GM12801 (cell line): ENCODE results near the gene CHAF1B.

Experiments used
- CTCF ChIP-seq: IDR thresholded peaks from one replicate; pipeline ENCODE4 v1.5.1; 2011; ENCODE audit warnings: control low read depth; ENCODE audit not compliant: insufficient read length; ENCODE audit errors: extremely low read depth

CHAF1B gene

GRCh38 chr21:36385233-36386030, at the start of gene CHAF1B:
Gene CHAF1B (plus strand): TSS chr21:36385392. CDS start chr21:36386137, 745 bp downstream.
- TF ChIP-seq CTCF = no peak

GRCh38 chr21:36337099-36337509, 48.1 kb upstream of the CHAF1B start:
- TF ChIP-seq CTCF = no peak

- TF ChIP-seq CTCF = no peak
Observed at GRCh38 chr21:36338975-36339374, 46.2 kb upstream of the CHAF1B start.

GRCh38 chr21:36344931-36345330, 40.3 kb upstream of the CHAF1B start:
- TF ChIP-seq CTCF = no peak

- TF ChIP-seq CTCF = no peak
Observed at GRCh38 chr21:36347278-36347961, 37.8 kb upstream of the CHAF1B start.

GRCh38 chr21:36347962-36348328, 37.2 kb upstream of the CHAF1B start:
- TF ChIP-seq CTCF = no peak

GRCh38 chr21:36349315-36349714, 35.9 kb upstream of the CHAF1B start:
- TF ChIP-seq CTCF = no peak
